Measurements from ENCODE around the gene SH3BP5.

SH3BP5 gene

GRCh38 chr3:15277861-15278500, 54.4 kb downstream of the SH3BP5 start:
- H3K4me3 ChIP-seq (ENCODE audit: low read depth, low read length): no peak overlapping the region
- TF ChIP-seq CTCF (IDR thresholded peaks at IDR 0.05; ENCODE audit: borderline replicate concordance, insufficient read depth, low read depth, low read length): no peak

DNA sequence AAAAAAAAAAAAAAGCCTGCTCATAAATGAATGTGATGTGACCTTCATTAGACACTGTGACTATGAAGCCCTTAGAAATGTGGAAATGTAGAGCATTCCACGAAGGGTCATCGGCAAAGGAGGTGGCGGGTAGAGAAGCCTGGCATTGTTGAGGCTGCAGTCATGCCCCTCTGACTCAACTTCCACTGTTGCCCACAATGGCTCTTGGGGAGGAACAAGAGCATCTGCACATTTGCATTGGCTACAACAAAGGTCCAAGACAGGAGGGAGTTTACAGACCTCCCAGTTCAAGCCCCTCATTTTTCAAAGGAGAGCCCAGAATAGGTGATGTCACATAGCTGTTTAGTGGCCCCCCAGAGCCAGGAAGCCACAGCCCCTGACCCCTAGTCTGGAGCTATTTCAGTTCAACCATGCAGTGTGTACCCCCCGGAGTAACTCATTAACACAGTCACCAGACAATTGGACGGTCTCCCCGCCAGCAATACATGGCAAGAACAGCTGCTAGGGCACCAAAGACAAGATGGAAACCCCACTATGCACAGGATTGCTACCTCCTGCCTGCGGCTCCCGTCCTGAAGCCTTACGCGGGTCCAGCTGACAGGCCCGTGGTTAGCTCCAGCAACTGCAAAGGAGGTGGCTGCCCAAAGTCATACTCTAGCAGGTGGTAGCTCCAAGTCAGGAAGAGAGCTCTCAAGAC, 56.2 kb downstream of the SH3BP5 start:
- no peak overlapping the region for H3K4me3 ChIP-seq (ENCODE audit: low read depth, low read length)
- no peak for TF ChIP-seq CTCF (IDR thresholded peaks at IDR 0.05; ENCODE audit: borderline replicate concordance, insufficient read depth, low read depth, low read length)

- TF ChIP-seq CTCF (IDR thresholded peaks at IDR 0.05; ENCODE audit: borderline replicate concordance, insufficient read depth, low read depth, low read length): no peak
- no peak overlapping the region for H3K4me3 ChIP-seq (ENCODE audit: low read depth, low read length)
These were observed 59.2 kb downstream of the SH3BP5 start for GRCh38 chr3:15273227-15273626.

DNA sequence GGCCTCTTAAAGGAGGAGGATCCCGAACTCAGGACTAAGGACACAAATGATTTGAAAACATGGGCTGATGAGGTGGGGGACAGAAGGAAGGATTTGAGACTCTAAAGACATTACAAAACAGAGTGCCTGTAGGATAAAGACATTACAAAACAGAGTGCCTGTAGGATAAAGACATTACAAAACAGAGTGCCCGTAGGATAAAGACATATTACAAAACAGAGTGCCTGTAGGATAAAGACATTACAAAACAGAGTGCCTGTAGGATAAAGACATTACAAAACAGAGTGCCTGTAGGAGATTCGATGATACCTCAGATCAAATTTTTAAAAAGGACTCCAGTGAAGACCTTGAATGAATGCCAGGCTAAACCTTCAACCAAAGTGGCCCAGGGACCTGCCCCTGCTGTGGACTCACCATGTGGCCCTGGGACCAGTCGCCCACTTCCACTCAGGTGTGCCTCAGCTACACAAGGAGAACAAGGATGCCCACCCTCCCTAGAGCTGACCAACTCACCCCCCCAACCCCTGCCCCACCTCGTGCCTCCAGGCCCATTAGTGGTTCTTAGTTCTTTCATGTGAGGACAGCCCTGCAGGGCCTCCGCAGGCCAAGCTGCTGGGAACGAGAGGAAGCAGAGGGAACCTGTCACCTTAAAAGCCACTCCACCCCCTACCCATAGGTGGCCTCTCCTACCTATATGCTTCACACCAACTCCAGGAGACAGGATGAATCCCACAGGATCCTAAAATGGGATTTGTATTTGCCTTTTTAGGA, 59.8 kb downstream of the SH3BP5 start:
- no peak for TF ChIP-seq CTCF (IDR thresholded peaks at IDR 0.05; ENCODE audit: borderline replicate concordance, insufficient read depth, low read depth, low read length)
- H3K4me3 ChIP-seq (ENCODE audit: low read depth, low read length): no peak overlapping the region

DNA sequence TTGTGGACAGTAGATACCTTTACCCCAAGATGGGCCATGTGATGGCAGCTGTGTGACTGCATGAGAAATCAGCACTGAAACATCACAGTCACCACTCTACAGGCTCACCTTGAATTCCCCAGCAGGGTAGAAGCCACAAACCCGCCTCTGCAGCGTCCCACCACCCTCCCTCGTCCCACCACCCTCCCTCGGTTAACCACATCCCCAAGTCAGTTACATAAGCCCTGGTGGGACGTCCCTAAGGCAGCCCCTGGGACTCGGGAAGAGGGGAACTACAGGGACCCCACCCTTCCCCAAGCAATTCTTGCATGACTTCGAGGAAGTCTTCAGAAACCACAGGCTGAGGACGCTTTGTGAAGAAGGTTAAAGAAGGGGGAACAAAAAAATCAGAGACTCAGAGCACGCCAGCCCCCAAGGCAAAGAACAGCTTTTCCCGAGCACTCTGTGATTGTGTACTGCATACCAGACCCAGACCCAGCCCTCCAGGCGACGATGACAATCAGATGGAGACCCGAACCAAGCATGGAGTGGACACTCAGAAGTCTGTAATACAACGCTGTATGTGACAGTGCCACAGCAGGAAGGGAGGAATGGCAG, 60.5 kb downstream of the SH3BP5 start:
- no peak for TF ChIP-seq CTCF (IDR thresholded peaks at IDR 0.05; ENCODE audit: borderline replicate concordance, insufficient read depth, low read depth, low read length)

DNA sequence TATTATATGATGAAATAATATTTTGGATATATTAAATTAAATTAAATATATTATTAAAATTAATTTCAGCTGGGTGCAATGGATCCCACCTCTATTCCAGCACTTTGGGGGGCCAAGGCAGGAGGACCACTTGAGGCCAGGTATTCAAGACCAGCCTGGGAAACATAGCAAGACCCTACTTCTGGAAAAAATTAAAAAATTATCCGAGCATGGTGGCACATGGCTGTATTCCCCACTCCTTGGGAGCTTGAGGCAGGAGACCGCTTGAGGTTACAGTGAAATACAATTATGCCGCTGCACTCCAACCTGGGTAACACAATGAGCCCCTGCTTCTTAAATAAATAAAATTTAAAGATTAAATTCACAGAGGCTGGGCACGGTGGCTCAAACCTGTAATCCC, 61.4 kb downstream of the SH3BP5 start:
- no peak for TF ChIP-seq CTCF (IDR thresholded peaks at IDR 0.05; ENCODE audit: borderline replicate concordance, insufficient read depth, low read depth, low read length)
- no peak overlapping the region for H3K4me3 ChIP-seq (ENCODE audit: low read depth, low read length)

More for the DNA sequence above, 60.5 kb downstream of the SH3BP5 start:
- H3K4me3 ChIP-seq (ENCODE audit: low read depth, low read length): no peak overlapping the region

Measured in GM12875 (cell line).